NB4 (cell line): ENCODE data around the gene DLGAP3.

Experiments used
- DNase-seq: peaks from one replicate; pipeline ENCODE4 v3.0.0; 2010; ENCODE audit warnings: low read depth
- H3K4me3 ChIP-seq: one replicate; pipeline ENCODE4 v1.5.1; 2011; ENCODE audit warnings: mild to moderate bottlenecking, low read depth, low read length, moderate library complexity
- CTCF ChIP-seq: IDR thresholded peaks from one replicate; pipeline ENCODE4 v1.5.1; 2012; ENCODE audit warnings: low read depth, low read length
- MAX ChIP-seq: IDR thresholded peaks from 2 replicates; pipeline ENCODE4 v1.6.1; 2011; ENCODE audit warnings: low read depth, low read length
- MYC ChIP-seq: IDR thresholded peaks from 2 replicates; pipeline ENCODE4 v1.6.1; 2011; ENCODE audit warnings: low read depth, low read length
- POLR2A ChIP-seq: IDR thresholded peaks from 2 replicates; pipeline ENCODE4 v1.6.1; 2011; ENCODE audit warnings: mild to moderate bottlenecking; ENCODE audit not compliant: insufficient read length; ENCODE audit errors: extremely low read depth

DLGAP3 gene

GRCh38 chr1:34840426-34840825, 89.0 kb downstream of the DLGAP3 start:
- DNase-seq, result no peak
- no peak overlapping the region for H3K4me3 ChIP-seq
- no peak for TF ChIP-seq CTCF
- no peak for TF ChIP-seq POLR2A
- TF ChIP-seq MYC, result no peak
- no peak for TF ChIP-seq MAX

GRCh38 chr1:34839526-34840305, 89.7 kb downstream of the DLGAP3 start:
- TF ChIP-seq CTCF, result no peak
- no peak overlapping the region for H3K4me3 ChIP-seq
- no peak for DNase-seq

GRCh38 chr1:34833711-34834110, 95.7 kb downstream of the DLGAP3 start:
- no peak for TF ChIP-seq MAX
- no peak for TF ChIP-seq CTCF
- no peak for TF ChIP-seq MYC
- TF ChIP-seq POLR2A, result no peak
- DNase-seq, result peak; percentile 15
- H3K4me3 ChIP-seq, result no peak overlapping the region

- TF ChIP-seq POLR2A (no peak), MAX (no peak), CTCF (no peak), MYC (no peak)
- no peak overlapping the region for H3K4me3 ChIP-seq
- DNase-seq, result no peak
Observed at GRCh38 chr1:34831721-34832246, 97.7 kb downstream of the DLGAP3 start.

GRCh38 chr1:34829250-34829649, 100.2 kb downstream of the DLGAP3 start:
- peak; percentile 87 for DNase-seq
- TF ChIP-seq CTCF (no peak), MAX (no peak), MYC (no peak), POLR2A (no peak)
- no peak overlapping the region for H3K4me3 ChIP-seq
